ENCODE data around the gene POGZ. TPM values are rescaled to one million over a fixed set of nuclear protein-coding genes. Genes with fewer than 3 reads are reported as not detected.

POGZ gene
- total RNA-seq, 1 donor from 2014 or later = 145 TPM

- Mint-ChIP-seq H3K27me3 (ENCODE audit: low read depth) (no peaks in the 10 kb centered on the region), H3K27ac (ENCODE audit: unreplicated experiment) (peak overlapping the region; percentile 53), H3K4me3 (peak overlapping the region; percentile 68), H3K9me3 (no peaks in the 10 kb centered on the region), H3K36me3 (ENCODE audit: low read depth) (no peaks in the 10 kb centered on the region), H3K4me1 (peaks cover 16% of the 10 kb centered on the region)
- peak; percentile 39 for DNase-seq (ENCODE audit: low read depth, low spot score)
- no peak for TF ChIP-seq CTCF (conservative IDR thresholded peaks at IDR 0.05)
Measured at GRCh38 chr1:151472856-151473731, 13.8 kb upstream of the POGZ start.

- TF ChIP-seq CTCF (conservative IDR thresholded peaks at IDR 0.05) = no peak
- Mint-ChIP-seq H3K9me3 (no peaks in the 10 kb centered on the region), H3K4me3 (no peak overlapping the region), H3K27ac (ENCODE audit: unreplicated experiment) (no peak overlapping the region), H3K27me3 (ENCODE audit: low read depth) (peaks cover 54% of the 10 kb centered on the region), H3K36me3 (ENCODE audit: low read depth) (no peaks in the 10 kb centered on the region), H3K4me1 (no peaks in the 10 kb centered on the region)
- no peak for DNase-seq (ENCODE audit: low read depth, low spot score)
Measured at GRCh38 chr1:151465026-151465425, 5.7 kb upstream of the POGZ start.

- no peak for TF ChIP-seq CTCF (conservative IDR thresholded peaks at IDR 0.05)
- Mint-ChIP-seq H3K27me3 (ENCODE audit: low read depth) (peaks cover 54% of the 10 kb centered on the region), H3K27ac (ENCODE audit: unreplicated experiment) (no peak overlapping the region), H3K4me3 (peak overlapping the region; percentile 12), H3K4me1 (peaks cover 12% of the 10 kb centered on the region), H3K9me3 (no peaks in the 10 kb centered on the region), H3K36me3 (ENCODE audit: low read depth) (no peaks in the 10 kb centered on the region)
- DNase-seq (ENCODE audit: low read depth, low spot score) = no peak
Measured at GRCh38 chr1:151461694-151462093, 2.4 kb upstream of the POGZ start.

GRCh38 chr1:151458802-151459330 lies 428 bp downstream of the POGZ start:
- TF ChIP-seq CTCF (conservative IDR thresholded peaks at IDR 0.05) = no peak
- Mint-ChIP-seq H3K4me1 (peaks cover 15% of the 10 kb centered on the region), H3K27me3 (ENCODE audit: low read depth) (peaks cover 27% of the 10 kb centered on the region), H3K9me3 (no peaks in the 10 kb centered on the region), H3K36me3 (ENCODE audit: low read depth) (no peaks in the 10 kb centered on the region), H3K27ac (ENCODE audit: unreplicated experiment) (peak overlapping the region; percentile 87), H3K4me3 (peak overlapping the region; percentile 92)
- DNase-seq (ENCODE audit: low read depth, low spot score) = peak; percentile 51

- no peak for TF ChIP-seq CTCF (conservative IDR thresholded peaks at IDR 0.05)
- DNase-seq (ENCODE audit: low read depth, low spot score) = peak; percentile 41
- H3K4me1 Mint-ChIP-seq = peaks cover 15% of the 10 kb centered on the region
- no peaks in the 10 kb centered on the region for H3K9me3 Mint-ChIP-seq
- peak overlapping the region; percentile 97 for H3K4me3 Mint-ChIP-seq
- peaks cover 3% of the 10 kb centered on the region for H3K36me3 Mint-ChIP-seq (ENCODE audit: low read depth)
- H3K27ac Mint-ChIP-seq (ENCODE audit: unreplicated experiment) = peak overlapping the region; percentile 98
- H3K27me3 Mint-ChIP-seq (ENCODE audit: low read depth) = peaks cover 20% of the 10 kb centered on the region
Measured at GRCh38 chr1:151457911-151458801, 1.1 kb downstream of the POGZ start.
